HEK293T (cell line): ENCODE results near the gene ZNRF3.

ENCODE experiments used
- BHLHE40 ChIP-seq: fragments of 450-650 bp; IDR thresholded peaks from 2 replicates; pipeline ENCODE4 v1.6.1; 2016; ENCODE audit warnings: mild to moderate bottlenecking, moderate library complexity, borderline replicate concordance
- CTBP1 ChIP-seq: fragments of 450-650 bp; IDR thresholded peaks from 2 replicates; pipeline ENCODE4 v1.6.1; 2016; ENCODE audit warnings: borderline replicate concordance
- ELF4 ChIP-seq: fragments of 450-650 bp; IDR thresholded peaks from 2 replicates; pipeline ENCODE4 v1.6.1; 2017; ENCODE audit warnings: antibody characterized with exemption
- FOXA1 ChIP-seq: fragments of 450-650 bp; IDR thresholded peaks from 2 replicates; pipeline ENCODE4 v1.6.1; 2016; ENCODE audit warnings: mild to moderate bottlenecking
- FOXK2 ChIP-seq: fragments of 450-650 bp; IDR thresholded peaks from 2 replicates; pipeline ENCODE4 v1.6.1; 2016; ENCODE audit warnings: mild to moderate bottlenecking
- FOXM1 ChIP-seq: fragments of 450-650 bp; IDR thresholded peaks from 2 replicates; pipeline ENCODE4 v1.6.1; 2017; ENCODE audit warnings: mild to moderate bottlenecking, borderline replicate concordance
- HDGF ChIP-seq: fragments of 450-650 bp; IDR thresholded peaks from 2 replicates; pipeline ENCODE4 v1.6.1; 2017; ENCODE audit warnings: antibody characterized with exemption, borderline replicate concordance
- L3MBTL2 ChIP-seq: fragments of 450-650 bp; conservative IDR thresholded peaks from 2 replicates; pipeline ENCODE4 v1.6.1; 2016; ENCODE audit warnings: mild to moderate bottlenecking
- NFRKB ChIP-seq: fragments of 450-650 bp; IDR thresholded peaks from 2 replicates; pipeline ENCODE4 v1.6.1; 2016; ENCODE audit warnings: mild to moderate bottlenecking, moderate library complexity
- SP1 ChIP-seq: fragments of 450-650 bp; IDR thresholded peaks from 2 replicates; pipeline ENCODE4 v1.6.1; 2017
- SUZ12 ChIP-seq: fragments of 450-650 bp; IDR thresholded peaks from 2 replicates; pipeline ENCODE4 v1.6.1; 2016; ENCODE audit warnings: mild to moderate bottlenecking
- TARDBP ChIP-seq: fragments of 450-650 bp; IDR thresholded peaks from 2 replicates; pipeline ENCODE4 v1.6.1; 2016
- ZNF384 ChIP-seq: fragments of 450-650 bp; IDR thresholded peaks from 2 replicates; pipeline ENCODE4 v1.6.1; 2016
- TF ChIP-seq, protein P1 (sequence below): fragments of 450-650 bp; IDR thresholded peaks from 2 replicates; pipeline ENCODE4 v1.6.1; 2016

DNA sequence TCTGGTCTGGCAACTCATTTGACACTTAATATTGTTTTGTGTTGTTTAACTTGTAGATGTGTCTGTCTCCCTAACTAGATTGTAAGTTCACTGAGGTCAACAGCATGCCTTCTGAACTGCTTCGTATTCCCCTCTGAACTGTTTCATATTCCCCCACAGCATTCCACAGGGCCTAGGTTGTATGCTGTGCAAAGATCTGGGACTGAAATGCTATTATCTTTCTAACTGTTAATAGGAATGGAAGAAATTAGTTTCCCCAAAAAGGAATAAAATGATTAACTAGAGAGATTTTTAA is 38.2 kb downstream of the ZNRF3 start:
- TF ChIP-seq NFRKB: no peak
- TF ChIP-seq BHLHE40: no peak
- no peak for TF ChIP-seq ZNF384
- no peak for TF ChIP-seq SP1
- TF ChIP-seq FOXM1: no peak
- no peak for TF ChIP-seq ELF4
- no peak for TF ChIP-seq FOXK2
- TF ChIP-seq TARDBP: no peak
- TF ChIP-seq SUZ12: no peak
- TF ChIP-seq, protein P1, sequence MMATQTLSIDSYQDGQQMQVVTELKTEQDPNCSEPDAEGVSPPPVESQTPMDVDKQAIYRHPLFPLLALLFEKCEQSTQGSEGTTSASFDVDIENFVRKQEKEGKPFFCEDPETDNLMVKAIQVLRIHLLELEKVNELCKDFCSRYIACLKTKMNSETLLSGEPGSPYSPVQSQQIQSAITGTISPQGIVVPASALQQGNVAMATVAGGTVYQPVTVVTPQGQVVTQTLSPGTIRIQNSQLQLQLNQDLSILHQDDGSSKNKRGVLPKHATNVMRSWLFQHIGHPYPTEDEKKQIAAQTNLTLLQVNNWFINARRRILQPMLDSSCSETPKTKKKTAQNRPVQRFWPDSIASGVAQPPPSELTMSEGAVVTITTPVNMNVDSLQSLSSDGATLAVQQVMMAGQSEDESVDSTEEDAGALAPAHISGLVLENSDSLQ: no peak
- TF ChIP-seq CTBP1: no peak
- TF ChIP-seq FOXA1: no peak
- TF ChIP-seq L3MBTL2: no peak
- no peak for TF ChIP-seq HDGF
